ENCODE measurements around the gene MKRN1.
"Not testable (repeated sequence)": the region's sequence is repeated elsewhere in the genome, so short reads cannot be mapped to it uniquely, and the experiment has no call there.

Gene MKRN1

DNA sequence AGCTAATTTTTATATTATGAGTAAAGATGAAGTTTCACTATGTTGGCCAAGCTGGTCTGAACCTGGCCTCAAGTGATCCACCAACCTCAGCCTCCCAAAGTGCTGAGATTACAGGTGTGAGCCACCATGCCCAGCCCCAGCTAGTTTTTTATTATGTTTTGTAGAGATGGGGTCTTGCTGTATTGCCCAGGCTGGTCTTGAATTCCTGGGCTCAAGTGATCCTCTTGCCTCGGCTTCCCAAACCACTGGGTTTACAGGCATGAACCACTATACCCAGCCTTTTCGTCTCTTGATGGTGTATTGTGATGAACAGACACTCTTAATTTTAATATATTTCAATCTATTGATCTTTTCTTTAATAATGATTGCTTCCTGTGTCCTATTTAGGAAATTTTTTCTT lies 57.8 kb downstream of the MKRN1 start:
- Histone ChIP-seq H3K4me1 (ENCODE audit: control insufficient read depth, insufficient read depth, low read length) (no peaks in the 10 kb centered on the region), H3K9ac (ENCODE audit: low read depth, low read length) (no peak overlapping the region), H3K4me3 (ENCODE audit: low read depth, low read length) (no peak overlapping the region), H3K36me3 (ENCODE audit: control insufficient read depth, insufficient read depth, low read length) (no peaks in the 10 kb centered on the region), H3K27me3 (ENCODE audit: control insufficient read depth, insufficient read depth, low read length) (no peaks in the 10 kb centered on the region), H3K9me3 (ENCODE audit: control insufficient read depth, insufficient read depth, low read length) (no peaks in the 10 kb centered on the region)

DNA sequence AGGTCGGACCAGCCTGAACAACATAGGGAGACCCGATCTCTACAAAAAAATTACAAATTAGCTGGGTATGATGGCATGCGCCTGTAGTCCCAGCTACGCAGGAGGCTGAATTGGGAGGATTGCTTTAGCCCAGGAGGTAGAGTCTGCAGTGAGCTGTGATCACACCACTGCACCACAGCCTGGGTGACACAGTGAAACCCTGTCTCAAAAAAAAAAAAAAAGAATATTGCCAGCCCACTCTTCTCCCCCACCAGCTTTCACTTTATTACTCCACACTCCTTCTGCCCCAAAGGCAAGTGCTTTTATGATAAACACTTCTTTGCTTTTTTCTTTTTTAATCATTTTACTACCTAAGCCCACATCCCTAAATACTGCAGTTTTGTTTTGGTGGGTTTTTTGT lies 60.7 kb downstream of the MKRN1 start:
- Histone ChIP-seq H3K36me3 (ENCODE audit: control insufficient read depth, insufficient read depth, low read length) (no peaks in the 10 kb centered on the region), H3K9me3 (ENCODE audit: control insufficient read depth, insufficient read depth, low read length) (no peaks in the 10 kb centered on the region), H3K4me3 (ENCODE audit: low read depth, low read length) (no peak overlapping the region), H3K4me1 (ENCODE audit: control insufficient read depth, insufficient read depth, low read length) (no peaks in the 10 kb centered on the region), H3K27me3 (ENCODE audit: control insufficient read depth, insufficient read depth, low read length) (no peaks in the 10 kb centered on the region), H3K9ac (ENCODE audit: low read depth, low read length) (no peak overlapping the region)

GRCh38 chr7:140418156-140418472 lies 61.2 kb downstream of the MKRN1 start:
- not testable (repeated sequence) for H3K27me3 ChIP-seq (ENCODE audit: control insufficient read depth, insufficient read depth, low read length); H3K4me1 ChIP-seq (ENCODE audit: control insufficient read depth, insufficient read depth, low read length); H3K9ac ChIP-seq (ENCODE audit: low read depth, low read length); H3K4me3 ChIP-seq (ENCODE audit: low read depth, low read length); H3K36me3 ChIP-seq (ENCODE audit: control insufficient read depth, insufficient read depth, low read length); H3K9me3 ChIP-seq (ENCODE audit: control insufficient read depth, insufficient read depth, low read length)

DNA sequence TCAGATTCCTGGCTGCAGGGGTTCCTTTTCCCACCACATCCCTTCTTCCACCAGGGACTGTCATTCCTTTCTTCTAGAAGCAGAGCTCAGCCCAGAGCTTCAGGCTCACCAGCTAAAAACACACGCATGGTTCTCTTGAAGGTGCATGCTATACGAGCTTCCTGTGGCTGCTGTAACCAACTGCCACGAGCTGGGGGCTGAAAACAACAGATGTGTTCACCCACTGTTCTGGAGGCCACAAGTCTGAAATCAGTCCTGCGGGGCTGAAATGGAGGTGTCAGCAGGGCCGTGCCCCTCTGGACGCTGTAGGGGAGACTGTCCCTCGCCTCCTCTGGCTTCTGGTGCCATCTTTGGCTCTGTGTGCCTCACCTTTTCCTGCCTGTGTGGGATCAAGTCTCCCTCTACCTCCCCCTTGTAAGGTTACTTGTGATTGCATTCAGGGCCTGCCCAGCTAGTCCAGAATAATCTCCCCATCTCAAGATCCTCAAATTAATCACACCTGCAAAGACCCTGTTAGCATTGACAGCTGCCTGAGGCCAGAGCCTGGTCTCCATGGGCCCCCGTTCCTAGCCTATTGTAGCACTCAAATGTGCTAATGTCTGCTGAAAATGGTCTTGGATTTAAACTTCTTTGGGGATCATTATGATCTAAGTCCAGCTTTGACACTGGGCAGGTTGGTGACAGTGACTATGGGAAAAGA lies 61.7 kb downstream of the MKRN1 start:
- Histone ChIP-seq H3K4me3 (ENCODE audit: low read depth, low read length) (no peak overlapping the region), H3K9me3 (ENCODE audit: control insufficient read depth, insufficient read depth, low read length) (no peaks in the 10 kb centered on the region), H3K4me1 (ENCODE audit: control insufficient read depth, insufficient read depth, low read length) (no peaks in the 10 kb centered on the region), H3K36me3 (ENCODE audit: control insufficient read depth, insufficient read depth, low read length) (no peaks in the 10 kb centered on the region), H3K27me3 (ENCODE audit: control insufficient read depth, insufficient read depth, low read length) (no peaks in the 10 kb centered on the region), H3K9ac (ENCODE audit: low read depth, low read length) (no peak overlapping the region)

- no peaks in the 10 kb centered on the region for H3K36me3 ChIP-seq (ENCODE audit: control insufficient read depth, insufficient read depth, low read length)
- H3K27me3 ChIP-seq (ENCODE audit: control insufficient read depth, insufficient read depth, low read length) = no peaks in the 10 kb centered on the region
Observed at GRCh38 chr7:140416560-140416959, 62.7 kb downstream of the MKRN1 start.

DNA sequence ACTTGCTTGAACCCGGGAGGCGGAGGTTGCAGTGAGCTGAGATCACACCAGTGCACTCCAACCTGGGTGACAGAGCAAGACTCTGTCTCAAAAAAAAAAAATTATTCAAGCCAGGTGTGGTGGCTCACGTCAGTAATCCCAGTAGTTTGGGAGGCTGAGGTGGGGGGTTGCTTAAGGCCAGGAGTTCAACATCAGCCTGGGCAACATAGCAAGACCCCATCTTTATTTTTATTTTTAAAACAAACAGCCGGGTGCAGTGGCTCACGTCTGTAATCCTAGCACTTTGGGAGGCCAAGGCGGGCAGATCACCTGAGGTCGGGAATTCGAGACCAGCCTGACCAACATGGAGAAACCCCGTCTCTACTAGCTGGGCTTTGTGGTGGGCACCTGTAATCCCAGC lies 63.5 kb downstream of the MKRN1 start:
- not testable (repeated sequence) for H3K4me1 ChIP-seq (ENCODE audit: control insufficient read depth, insufficient read depth, low read length); H3K27me3 ChIP-seq (ENCODE audit: control insufficient read depth, insufficient read depth, low read length); H3K9me3 ChIP-seq (ENCODE audit: control insufficient read depth, insufficient read depth, low read length); H3K9ac ChIP-seq (ENCODE audit: low read depth, low read length); H3K36me3 ChIP-seq (ENCODE audit: control insufficient read depth, insufficient read depth, low read length); H3K4me3 ChIP-seq (ENCODE audit: low read depth, low read length)

More at GRCh38 chr7:140416560-140416959, 62.7 kb downstream of the MKRN1 start:
- no peak overlapping the region for H3K9ac ChIP-seq (ENCODE audit: low read depth, low read length)
- H3K4me3 ChIP-seq (ENCODE audit: low read depth, low read length) = no peak overlapping the region
- H3K9me3 ChIP-seq (ENCODE audit: control insufficient read depth, insufficient read depth, low read length) = no peaks in the 10 kb centered on the region
- H3K4me1 ChIP-seq (ENCODE audit: control insufficient read depth, insufficient read depth, low read length) = no peaks in the 10 kb centered on the region

- Histone ChIP-seq H3K9ac (ENCODE audit: low read depth, low read length) (no peak overlapping the region), H3K36me3 (ENCODE audit: control insufficient read depth, insufficient read depth, low read length) (no peaks in the 10 kb centered on the region)
Observed at GRCh38 chr7:140415361-140415760, 63.9 kb downstream of the MKRN1 start.

GRCh38 chr7:140404565-140405065 lies 74.7 kb downstream of the MKRN1 start:
- Histone ChIP-seq H3K27me3 (ENCODE audit: control insufficient read depth, insufficient read depth, low read length) (no peaks in the 10 kb centered on the region), H3K36me3 (ENCODE audit: control insufficient read depth, insufficient read depth, low read length) (peaks cover 5% of the 10 kb centered on the region), H3K9me3 (ENCODE audit: control insufficient read depth, insufficient read depth, low read length) (no peaks in the 10 kb centered on the region), H3K9ac (ENCODE audit: low read depth, low read length) (no peak overlapping the region), H3K4me1 (ENCODE audit: control insufficient read depth, insufficient read depth, low read length) (peaks cover 12% of the 10 kb centered on the region), H3K4me3 (ENCODE audit: low read depth, low read length) (peak overlapping the region; percentile 84)

More at GRCh38 chr7:140415361-140415760, 63.9 kb downstream of the MKRN1 start:
- Histone ChIP-seq H3K4me3 (ENCODE audit: low read depth, low read length) (no peak overlapping the region), H3K27me3 (ENCODE audit: control insufficient read depth, insufficient read depth, low read length) (no peaks in the 10 kb centered on the region), H3K4me1 (ENCODE audit: control insufficient read depth, insufficient read depth, low read length) (no peaks in the 10 kb centered on the region), H3K9me3 (ENCODE audit: control insufficient read depth, insufficient read depth, low read length) (no peaks in the 10 kb centered on the region)

DNA sequence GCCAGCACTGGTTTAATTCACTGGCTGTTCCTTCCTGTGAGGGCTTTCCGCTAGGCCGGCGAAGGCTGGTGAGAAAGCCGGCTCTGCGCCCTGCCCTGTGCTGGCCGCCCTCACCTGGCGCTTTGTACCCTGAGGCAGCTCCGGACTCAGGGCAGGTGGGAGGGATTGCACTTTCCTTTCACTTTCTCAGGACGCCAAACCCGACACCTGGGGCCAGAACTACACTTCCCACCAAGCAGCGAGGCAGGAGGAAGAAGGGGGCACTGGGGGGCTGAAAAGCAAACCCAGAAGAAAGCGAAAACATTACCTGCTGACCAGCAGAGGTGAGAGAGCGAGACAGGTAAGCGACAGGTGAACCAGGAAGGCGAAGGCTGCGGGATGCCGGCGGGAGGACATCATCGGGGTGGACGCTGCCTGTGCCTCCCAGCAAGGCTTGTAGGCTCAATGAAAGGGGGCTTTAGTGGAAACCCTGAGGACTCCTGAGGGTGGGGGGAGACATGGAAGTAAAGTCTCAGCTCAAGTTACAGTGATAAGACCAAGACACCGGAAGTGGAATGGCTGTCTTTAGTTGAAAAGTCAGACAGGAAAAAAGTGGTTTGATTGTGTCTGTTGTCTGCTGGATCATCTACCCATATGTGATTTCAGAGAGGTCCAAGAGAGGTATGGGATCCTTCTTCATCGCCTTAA lies 75.3 kb downstream of the MKRN1 start, which contains the start of gene RAB19:
RAB19 (plus strand) TSS at position 181 of the 687 bp plus-strand sequence. CDS start 3,589 bp downstream, outside the sequence.
- H3K9me3 ChIP-seq (ENCODE audit: control insufficient read depth, insufficient read depth, low read length) = no peaks in the 10 kb centered on the region
- H3K4me3 ChIP-seq (ENCODE audit: low read depth, low read length) = peak within 1 kb of the TSS; percentile 84
- peak within 1 kb of the TSS; percentile 79 for H3K9ac ChIP-seq (ENCODE audit: low read depth, low read length)
- H3K4me1 ChIP-seq (ENCODE audit: control insufficient read depth, insufficient read depth, low read length) = peaks cover 12% of the 10 kb centered on the region
- H3K27me3 ChIP-seq (ENCODE audit: control insufficient read depth, insufficient read depth, low read length) = no peaks in the 10 kb centered on the region
- H3K36me3 ChIP-seq (ENCODE audit: control insufficient read depth, insufficient read depth, low read length) = peaks cover 5% of the 10 kb centered on the region

Measured in iPS-15b (cell line).